Neural cell (in vitro differentiated cells): ENCODE measurements around the gene DNAJC3. TPM values are rescaled to one million over a fixed set of nuclear protein-coding genes. Genes with fewer than 3 reads are reported as not detected.

Source experiments
- H2AFZ ChIP-seq: fragments of 200-600, 300-800 bp; sonication (generic), shearing (Covaris generic); 2 replicates; pipeline ENCODE4 v1.6.0; 2014; ENCODE audit warnings: low read depth, mild to moderate bottlenecking, antibody characterized with exemption, low read length, moderate library complexity
- H3F3A ChIP-seq: fragments of 200-600 bp; shearing (Covaris generic); 2 replicates; pipeline ENCODE4 v1.6.1; 2016; ENCODE audit warnings: mild to moderate bottlenecking, moderate library complexity, mixed read lengths, antibody characterized with exemption, low read length; ENCODE audit not compliant: insufficient read depth, poor library complexity, severe bottlenecking
- H3K27ac ChIP-seq: fragments of 200-600, 300-800 bp; sonication (generic), shearing (Covaris generic); 2 replicates; pipeline ENCODE4 v1.5.1; 2014; ENCODE audit warnings: mild to moderate bottlenecking, low read length, moderate library complexity
- H3K27me3 ChIP-seq: fragments of 300-800, 200-600 bp; sonication (generic), shearing (Covaris generic); 2 replicates; pipeline ENCODE4 v1.6.0; 2014; ENCODE audit warnings: mild to moderate bottlenecking, low read depth, low read length, moderate library complexity; ENCODE audit not compliant: insufficient read depth
- H3K36me3 ChIP-seq: fragments of 300-800, 200-600 bp; sonication (generic), shearing (Covaris generic); 2 replicates; pipeline ENCODE4 v1.5.1; 2014; ENCODE audit warnings: mild to moderate bottlenecking, antibody characterized with exemption, low read length, moderate library complexity; ENCODE audit not compliant: insufficient read depth
- H3K4me2 ChIP-seq: fragments of 300-800, 200-600 bp; sonication (generic), shearing (Covaris generic); 2 replicates; pipeline ENCODE4 v1.6.0; 2014; ENCODE audit warnings: mild to moderate bottlenecking, low read length
- H3K4me3 ChIP-seq: fragments of 300-800, 200-600 bp; sonication (generic), shearing (Covaris generic); 2 replicates; pipeline ENCODE4 v1.5.1; 2014; ENCODE audit warnings: mild to moderate bottlenecking, low read length, moderate library complexity
- H3K79me2 ChIP-seq: fragments of 200-600 bp; shearing (Covaris generic); replicated peaks from 2 replicates; pipeline ENCODE4 v1.6.0; 2014; ENCODE audit warnings: mild to moderate bottlenecking, low read length, moderate library complexity; ENCODE audit not compliant: insufficient read depth
- H3K9ac ChIP-seq: fragments of 300-800, 200-600 bp; sonication (generic), shearing (Covaris generic); 2 replicates; pipeline ENCODE4 v1.6.1; 2016; ENCODE audit warnings: mild to moderate bottlenecking, low read length, mixed read lengths
- H3K9me2 ChIP-seq: fragments of 200-600 bp; shearing (Covaris generic); 2 replicates; pipeline ENCODE4 v1.6.1; 2016; ENCODE audit warnings: mild to moderate bottlenecking, low read length, mixed read lengths; ENCODE audit not compliant: insufficient read depth
- H3K9me3 ChIP-seq: fragments of 200-600, 300-800 bp; sonication (generic), shearing (Covaris generic); 2 replicates; pipeline ENCODE4 v1.6.1; 2016; ENCODE audit warnings: mild to moderate bottlenecking, mixed run types, low read length, moderate library complexity, mixed read lengths
- H4K20me1 ChIP-seq: fragments of 200-600 bp; shearing (Covaris generic); 2 replicates; pipeline ENCODE4 v1.6.1; 2016; ENCODE audit warnings: mild to moderate bottlenecking, mixed run types; ENCODE audit not compliant: insufficient read depth
- EP300 ChIP-seq: fragments of 450-650 bp; conservative IDR thresholded peaks from 2 replicates; pipeline ENCODE4 v1.6.1; 2014; ENCODE audit warnings: antibody characterized with exemption, mild to moderate bottlenecking, moderate library complexity; ENCODE audit not compliant: poor library complexity, severe bottlenecking
- EZH2 ChIP-seq: fragments of 200-600, 300-800 bp; shearing (Covaris generic), sonication (generic); IDR thresholded peaks from 2 replicates; pipeline ENCODE4 v1.6.1; 2014; ENCODE audit warnings: antibody characterized with exemption, low read length, borderline replicate concordance, mild to moderate bottlenecking; ENCODE audit not compliant: insufficient read depth, poor library complexity, severe bottlenecking
- MXI1 ChIP-seq: fragments of 450-650 bp; conservative IDR thresholded peaks from 2 replicates; pipeline ENCODE4 v1.6.1; 2014; ENCODE audit warnings: antibody characterized with exemption, mild to moderate bottlenecking; ENCODE audit not compliant: poor library complexity, severe bottlenecking
- POLR2AphosphoS5 ChIP-seq: IDR thresholded peaks from 2 replicates; pipeline ENCODE4 v1.6.1; 2012
- RAD21 ChIP-seq: fragments of 450-650 bp; conservative IDR thresholded peaks from 2 replicates; pipeline ENCODE4 v1.6.1; 2014; ENCODE audit warnings: antibody characterized with exemption, mild to moderate bottlenecking, moderate library complexity
- SMC3 ChIP-seq: fragments of 450-650 bp; conservative IDR thresholded peaks from 2 replicates; pipeline ENCODE4 v1.6.1; 2014; ENCODE audit warnings: antibody characterized with exemption, mild to moderate bottlenecking, moderate library complexity; ENCODE audit not compliant: poor library complexity
- TAF1 ChIP-seq: IDR thresholded peaks from 2 replicates; pipeline ENCODE4 v1.6.1; 2012; ENCODE audit warnings: low read depth
- polyA plus RNA-seq: library from polyadenylated mRNA; depleted of rRNA; stranded (reverse); fragments of >200 nt; gene quantifications from 2 replicates; pipeline ENCODE4 v1.2.3, GENCODE V29; 2014
- TF ChIP-seq, protein P1 (sequence below): fragments of 450-650 bp; IDR thresholded peaks from 2 replicates; pipeline ENCODE4 v1.5.1; 2014; ENCODE audit warnings: antibody characterized with exemption, mild to moderate bottlenecking, moderate library complexity; ENCODE audit not compliant: poor library complexity, severe bottlenecking
- TF ChIP-seq, protein P2 (sequence below): IDR thresholded peaks from 2 replicates; pipeline ENCODE4 v1.6.1; 2012; ENCODE audit warnings: borderline replicate concordance

Gene DNAJC3
- polyA plus RNA-seq, 1 donor from 2014 or later = 8.2 TPM

DNA sequence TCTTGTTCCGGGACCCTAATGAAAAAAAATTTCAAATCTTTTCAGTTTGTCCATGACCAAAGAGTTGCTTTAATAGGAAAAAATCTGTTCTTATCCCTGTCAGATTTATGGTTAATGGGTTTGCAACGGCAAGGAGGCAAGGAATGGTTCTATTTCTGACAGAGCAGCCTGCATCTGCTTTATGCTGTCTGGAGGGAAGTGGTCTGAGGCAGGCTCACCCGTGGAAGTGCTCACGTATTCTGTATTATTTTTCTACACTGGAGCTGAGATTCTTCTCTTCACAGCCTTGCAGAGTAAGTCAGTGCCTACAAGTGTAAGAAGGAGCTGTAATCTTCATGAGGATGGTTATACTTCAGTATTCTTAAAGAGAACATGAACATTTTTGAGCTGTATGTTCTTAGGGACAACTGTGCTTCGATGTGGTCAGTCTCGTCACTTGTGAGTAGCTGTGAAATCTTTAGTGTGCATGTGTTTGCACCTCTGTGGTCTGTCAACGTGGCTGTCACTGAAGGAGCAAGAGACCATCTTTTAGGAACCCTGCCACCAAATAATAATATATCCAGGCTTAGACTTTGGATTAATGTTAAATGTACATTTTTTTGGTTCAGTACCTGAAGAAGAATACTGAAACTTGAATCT, 114.3 kb downstream of the DNAJC3 start:
- TF ChIP-seq, protein P1, sequence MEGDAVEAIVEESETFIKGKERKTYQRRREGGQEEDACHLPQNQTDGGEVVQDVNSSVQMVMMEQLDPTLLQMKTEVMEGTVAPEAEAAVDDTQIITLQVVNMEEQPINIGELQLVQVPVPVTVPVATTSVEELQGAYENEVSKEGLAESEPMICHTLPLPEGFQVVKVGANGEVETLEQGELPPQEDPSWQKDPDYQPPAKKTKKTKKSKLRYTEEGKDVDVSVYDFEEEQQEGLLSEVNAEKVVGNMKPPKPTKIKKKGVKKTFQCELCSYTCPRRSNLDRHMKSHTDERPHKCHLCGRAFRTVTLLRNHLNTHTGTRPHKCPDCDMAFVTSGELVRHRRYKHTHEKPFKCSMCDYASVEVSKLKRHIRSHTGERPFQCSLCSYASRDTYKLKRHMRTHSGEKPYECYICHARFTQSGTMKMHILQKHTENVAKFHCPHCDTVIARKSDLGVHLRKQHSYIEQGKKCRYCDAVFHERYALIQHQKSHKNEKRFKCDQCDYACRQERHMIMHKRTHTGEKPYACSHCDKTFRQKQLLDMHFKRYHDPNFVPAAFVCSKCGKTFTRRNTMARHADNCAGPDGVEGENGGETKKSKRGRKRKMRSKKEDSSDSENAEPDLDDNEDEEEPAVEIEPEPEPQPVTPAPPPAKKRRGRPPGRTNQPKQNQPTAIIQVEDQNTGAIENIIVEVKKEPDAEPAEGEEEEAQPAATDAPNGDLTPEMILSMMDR = no peak
- TF ChIP-seq SMC3 (no peak), RAD21 (no peak), EZH2 (no peak), EP300 (no peak), POLR2AphosphoS5 (no peak)
- TF ChIP-seq, protein P2, sequence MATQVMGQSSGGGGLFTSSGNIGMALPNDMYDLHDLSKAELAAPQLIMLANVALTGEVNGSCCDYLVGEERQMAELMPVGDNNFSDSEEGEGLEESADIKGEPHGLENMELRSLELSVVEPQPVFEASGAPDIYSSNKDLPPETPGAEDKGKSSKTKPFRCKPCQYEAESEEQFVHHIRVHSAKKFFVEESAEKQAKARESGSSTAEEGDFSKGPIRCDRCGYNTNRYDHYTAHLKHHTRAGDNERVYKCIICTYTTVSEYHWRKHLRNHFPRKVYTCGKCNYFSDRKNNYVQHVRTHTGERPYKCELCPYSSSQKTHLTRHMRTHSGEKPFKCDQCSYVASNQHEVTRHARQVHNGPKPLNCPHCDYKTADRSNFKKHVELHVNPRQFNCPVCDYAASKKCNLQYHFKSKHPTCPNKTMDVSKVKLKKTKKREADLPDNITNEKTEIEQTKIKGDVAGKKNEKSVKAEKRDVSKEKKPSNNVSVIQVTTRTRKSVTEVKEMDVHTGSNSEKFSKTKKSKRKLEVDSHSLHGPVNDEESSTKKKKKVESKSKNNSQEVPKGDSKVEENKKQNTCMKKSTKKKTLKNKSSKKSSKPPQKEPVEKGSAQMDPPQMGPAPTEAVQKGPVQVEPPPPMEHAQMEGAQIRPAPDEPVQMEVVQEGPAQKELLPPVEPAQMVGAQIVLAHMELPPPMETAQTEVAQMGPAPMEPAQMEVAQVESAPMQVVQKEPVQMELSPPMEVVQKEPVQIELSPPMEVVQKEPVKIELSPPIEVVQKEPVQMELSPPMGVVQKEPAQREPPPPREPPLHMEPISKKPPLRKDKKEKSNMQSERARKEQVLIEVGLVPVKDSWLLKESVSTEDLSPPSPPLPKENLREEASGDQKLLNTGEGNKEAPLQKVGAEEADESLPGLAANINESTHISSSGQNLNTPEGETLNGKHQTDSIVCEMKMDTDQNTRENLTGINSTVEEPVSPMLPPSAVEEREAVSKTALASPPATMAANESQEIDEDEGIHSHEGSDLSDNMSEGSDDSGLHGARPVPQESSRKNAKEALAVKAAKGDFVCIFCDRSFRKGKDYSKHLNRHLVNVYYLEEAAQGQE = no peak
- no peak overlapping the region for H3K9ac ChIP-seq
- H3K27ac ChIP-seq = no peak overlapping the region
- H3K4me3 ChIP-seq = no peak overlapping the region
- peaks cover 6% of the 10 kb centered on the region for H3K36me3 ChIP-seq
- no peaks in the 10 kb centered on the region for H3K27me3 ChIP-seq
- no peaks in the 10 kb centered on the region for H3K9me2 ChIP-seq
- H2AFZ ChIP-seq = no peak overlapping the region
- H4K20me1 ChIP-seq = no peaks in the 10 kb centered on the region
- no peak overlapping the region for H3K4me2 ChIP-seq
- H3F3A ChIP-seq = no peaks in the 10 kb centered on the region
- H3K79me2 ChIP-seq = no peaks in the 10 kb centered on the region
- H3K9me3 ChIP-seq = no peaks in the 10 kb centered on the region

DNA sequence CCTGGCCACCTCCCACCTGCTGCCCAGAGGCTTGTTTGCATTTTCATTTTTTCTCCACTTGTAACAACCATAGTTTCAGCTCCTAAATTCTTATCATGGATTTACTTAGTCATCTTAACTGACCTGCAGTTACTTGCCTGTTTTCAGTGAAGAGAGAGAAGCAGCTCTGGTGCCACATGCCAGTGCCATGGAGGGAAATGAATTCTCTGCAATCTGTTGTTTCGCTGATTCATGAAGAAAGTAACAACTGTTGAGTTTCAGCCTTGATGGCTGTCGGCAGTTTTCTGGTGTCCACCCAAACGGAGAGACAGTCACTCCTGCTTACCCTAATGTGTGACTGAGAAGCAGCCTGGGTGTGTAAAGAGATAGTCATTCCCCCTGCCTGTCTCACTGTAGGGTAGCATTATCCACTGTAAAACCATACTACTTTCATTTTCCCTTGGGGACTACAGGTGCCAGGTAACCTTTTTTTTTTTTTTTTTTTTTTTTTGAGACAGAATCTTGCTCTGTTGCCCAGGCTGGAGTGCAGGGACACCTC, 116.1 kb downstream of the DNAJC3 start:
- Histone ChIP-seq H3K36me3 (peaks cover 6% of the 10 kb centered on the region), H3K9me3 (no peaks in the 10 kb centered on the region), H3K79me2 (no peaks in the 10 kb centered on the region), H4K20me1 (no peaks in the 10 kb centered on the region), H3K4me2 (no peak overlapping the region), H3K27ac (no peak overlapping the region), H3K9me2 (no peaks in the 10 kb centered on the region), H3K4me3 (no peak overlapping the region), H2AFZ (no peak overlapping the region), H3F3A (no peaks in the 10 kb centered on the region), H3K9ac (no peak overlapping the region), H3K27me3 (no peaks in the 10 kb centered on the region)
- TF ChIP-seq POLR2AphosphoS5 (no peak), TAF1 (no peak), SMC3 (no peak), EZH2 (no peak), EP300 (no peak), MXI1 (no peak), RAD21 (no peak)
- TF ChIP-seq, protein P1 = no peak
- TF ChIP-seq, protein P2 = no peak
